Urinary bladder (tissue), 4 donors: ENCODE data around the gene ADM2. TPM values are rescaled to one million over a fixed set of nuclear protein-coding genes. Genes with fewer than 3 reads are reported as not detected.

Source experiments
- DNase-seq: peaks from one replicate; pipeline ENCODE4 v3.0.0-alpha.2; 2015; ENCODE audit errors: extremely low spot score
- H3K27ac ChIP-seq: one replicate; pipeline ENCODE4 v1.5.1; 2013; ENCODE audit warnings: low read depth, mild to moderate bottlenecking, moderate library complexity
- H3K36me3 ChIP-seq: one replicate; pipeline ENCODE4 v1.6.1; 2013; ENCODE audit warnings: mild to moderate bottlenecking, moderate library complexity; ENCODE audit not compliant: insufficient read depth
- H3K4me1 ChIP-seq: one replicate; pipeline ENCODE4 v1.6.1; 2013; ENCODE audit warnings: mild to moderate bottlenecking, moderate library complexity; ENCODE audit not compliant: insufficient read depth
- H3K4me3 ChIP-seq: one replicate; pipeline ENCODE4 v1.5.1; 2013; ENCODE audit warnings: low read depth, low read length
- WGBS: extraction: QIAGEN DNeasy Blood & Tissue Kit; methylation state at CpG from one replicate; pipeline ENCODE4 v1.1.7; 2013; 5-methylcytosine and 5-hydroxymethylcytosine counted together
- polyA plus RNA-seq: library from polyadenylated mRNA; stranded (reverse); fragments of 200-250 nt; gene quantifications from one replicate; pipeline ENCODE4 v1.2.3, GENCODE V29; 2013
- total RNA-seq: library from RNA; depleted of rRNA; stranded (reverse); fragments of >200 nt; gene quantifications from one replicate; pipeline ENCODE4 v1.2.3, GENCODE V29; 2014
- donor health status: healthy with polysubstance abuse.
- donor health status: healthy.

ADM2 gene
- total and polyA plus RNA-seq, 2 donors, result 0.11 to 0.37 TPM

DNA sequence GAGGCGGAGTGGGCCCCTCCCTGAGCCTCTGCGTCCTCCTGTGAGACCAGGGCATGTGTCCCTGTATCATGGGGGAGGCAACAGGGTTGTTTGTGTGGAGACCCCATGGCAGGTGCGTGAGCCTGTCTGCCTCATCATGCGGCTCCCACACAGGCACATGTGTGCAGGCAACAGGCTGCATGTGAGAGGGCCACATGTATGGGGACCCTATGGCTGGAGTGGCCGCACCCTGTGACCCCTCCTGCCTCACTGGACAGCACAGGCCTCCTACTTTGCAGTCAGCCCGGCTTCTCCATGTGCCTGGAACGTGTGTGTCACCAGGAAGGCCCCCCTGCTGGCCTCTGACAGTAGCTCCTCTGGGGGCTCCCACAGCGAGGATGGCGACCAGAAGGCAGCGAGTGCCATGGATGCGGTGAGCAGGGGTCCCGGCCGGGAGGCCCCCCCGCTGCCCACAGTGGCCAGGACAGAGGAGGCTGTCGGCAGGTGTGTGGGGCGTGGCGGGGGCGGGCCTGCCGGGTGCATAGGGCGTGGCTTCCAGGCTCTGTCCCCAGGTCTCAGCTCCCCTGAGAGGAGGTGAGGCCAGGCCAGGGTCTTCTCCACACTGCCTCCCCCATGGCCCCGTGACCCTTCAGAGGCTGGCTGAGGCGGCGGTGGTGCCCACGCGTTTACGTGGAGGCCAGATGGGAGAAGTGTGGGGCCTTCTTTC is 40.6 kb upstream of the ADM2 start:
- Histone ChIP-seq H3K27ac (no peak overlapping the region), H3K4me3 (no peak overlapping the region), H3K4me1 (no peaks in the 10 kb centered on the region), H3K36me3 (peaks cover 8% of the 10 kb centered on the region)
- 91% methylated on average over 26 of the region's 26 CpGs for WGBS
- no peak for DNase-seq

- peaks cover 8% of the 10 kb centered on the region for H3K36me3 ChIP-seq
- H3K27ac ChIP-seq, result no peak overlapping the region
- WGBS, result 90% methylated on average over 17 of the region's 17 CpGs
- H3K4me1 ChIP-seq, result no peaks in the 10 kb centered on the region
- no peak for DNase-seq
- H3K4me3 ChIP-seq, result no peak overlapping the region
Measured at GRCh38 chr22:50441428-50441993, 39.8 kb upstream of the ADM2 start.

DNA sequence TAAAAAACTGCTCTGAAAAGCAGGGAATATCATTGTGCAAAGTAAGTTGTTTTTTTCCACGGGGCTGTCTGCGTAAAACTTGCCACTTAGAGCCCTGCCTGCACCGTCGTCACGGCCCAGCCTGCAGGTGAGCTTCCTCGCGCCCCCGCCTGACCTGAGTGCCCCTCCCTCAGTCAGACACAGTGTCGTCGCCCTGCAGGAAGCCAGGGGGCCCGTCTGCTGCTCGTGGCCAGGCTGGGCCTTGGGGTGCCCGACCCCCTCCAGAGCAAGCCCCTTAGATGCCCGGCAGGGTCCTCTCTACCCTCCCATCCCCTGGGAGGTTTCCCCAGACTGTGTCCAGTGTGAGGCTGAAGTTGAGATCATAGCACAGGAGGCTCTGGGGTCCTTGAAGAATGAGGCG is 38.1 kb upstream of the ADM2 start:
- H3K4me3 ChIP-seq, result no peak overlapping the region
- DNase-seq, result no peak
- WGBS, result 78% methylated on average over 15 of the region's 15 CpGs
- H3K4me1 ChIP-seq, result no peaks in the 10 kb centered on the region
- H3K36me3 ChIP-seq, result peaks cover 3% of the 10 kb centered on the region
- no peak overlapping the region for H3K27ac ChIP-seq

DNA sequence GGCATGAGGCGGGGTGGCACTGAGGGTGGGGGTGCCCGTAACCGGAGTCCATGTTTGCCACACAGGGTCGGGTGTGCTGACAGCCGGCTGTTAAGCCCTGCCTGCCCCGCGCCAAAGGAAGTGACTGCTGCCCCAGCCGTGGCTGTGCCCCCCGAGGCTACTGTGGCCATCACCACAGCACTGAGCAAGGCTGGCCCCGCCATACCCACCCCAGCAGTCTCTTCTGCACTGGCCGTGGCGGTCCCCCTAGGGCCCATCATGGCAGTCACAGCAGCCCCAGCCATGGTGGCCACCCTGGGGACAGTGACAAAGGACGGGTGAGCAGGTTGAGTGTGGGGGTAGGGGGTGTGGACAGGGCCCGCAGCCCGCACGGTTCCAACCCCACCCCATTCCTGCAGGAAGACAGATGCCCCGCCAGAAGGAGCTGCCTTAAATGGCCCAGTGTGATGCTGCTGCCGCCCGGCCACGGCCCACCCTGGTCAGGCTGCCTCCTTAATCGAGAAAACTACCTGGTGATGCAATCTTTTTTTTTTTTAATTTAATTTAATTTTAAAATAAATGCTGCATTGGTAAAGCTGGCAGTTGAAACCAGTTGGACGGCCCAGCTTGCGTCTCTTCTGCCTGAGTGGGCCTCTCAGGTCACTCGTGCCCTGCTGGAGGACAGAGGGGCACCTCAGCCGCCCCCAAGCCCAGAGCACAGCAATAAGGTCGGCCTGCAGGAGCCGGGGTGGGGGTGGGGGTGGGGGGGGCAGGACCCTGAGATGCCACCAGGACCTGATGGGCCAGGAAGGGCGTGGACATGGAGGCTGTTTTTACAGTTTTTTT is 37.3 kb upstream of the ADM2 start:
- H3K36me3 ChIP-seq, result peaks cover 7% of the 10 kb centered on the region
- H3K4me3 ChIP-seq, result no peak overlapping the region
- whole genome bisulfite sequencing, result 73% methylated on average over 28 of the region's 28 CpGs
- DNase-seq, result no peak
- H3K27ac ChIP-seq, result peak overlapping the region; percentile 31
- no peaks in the 10 kb centered on the region for H3K4me1 ChIP-seq

- Histone ChIP-seq H3K27ac (no peak overlapping the region), H3K4me1 (no peaks in the 10 kb centered on the region), H3K36me3 (peaks cover 4% of the 10 kb centered on the region), H3K4me3 (no peak overlapping the region)
- 75% methylated on average over 5 of the region's 5 CpGs for WGBS
- no peak for DNase-seq
Measured at GRCh38 chr22:50444663-50445062, 36.7 kb upstream of the ADM2 start.

GRCh38 chr22:50445071-50445879 is 36.1 kb upstream of the ADM2 start:
- Histone ChIP-seq H3K36me3 (peaks cover 4% of the 10 kb centered on the region), H3K4me3 (no peak overlapping the region), H3K27ac (no peak overlapping the region), H3K4me1 (no peaks in the 10 kb centered on the region)
- 71% methylated on average over 30 of the region's 30 CpGs for WGBS
- DNase-seq, result no peak

GRCh38 chr22:50445880-50446707 is 35.2 kb upstream of the ADM2 start:
- H3K36me3 ChIP-seq, result peaks cover 4% of the 10 kb centered on the region
- H3K4me3 ChIP-seq, result no peak overlapping the region
- 73% methylated on average over 16 of the region's 17 CpGs for WGBS
- no peaks in the 10 kb centered on the region for H3K4me1 ChIP-seq
- DNase-seq, result no peak
- H3K27ac ChIP-seq, result no peak overlapping the region

GRCh38 chr22:50446708-50447575 is 34.4 kb upstream of the ADM2 start:
- Histone ChIP-seq H3K36me3 (peaks cover 4% of the 10 kb centered on the region), H3K4me1 (no peaks in the 10 kb centered on the region)
- 83% methylated on average over 54 of the region's 54 CpGs for WGBS

DNA sequence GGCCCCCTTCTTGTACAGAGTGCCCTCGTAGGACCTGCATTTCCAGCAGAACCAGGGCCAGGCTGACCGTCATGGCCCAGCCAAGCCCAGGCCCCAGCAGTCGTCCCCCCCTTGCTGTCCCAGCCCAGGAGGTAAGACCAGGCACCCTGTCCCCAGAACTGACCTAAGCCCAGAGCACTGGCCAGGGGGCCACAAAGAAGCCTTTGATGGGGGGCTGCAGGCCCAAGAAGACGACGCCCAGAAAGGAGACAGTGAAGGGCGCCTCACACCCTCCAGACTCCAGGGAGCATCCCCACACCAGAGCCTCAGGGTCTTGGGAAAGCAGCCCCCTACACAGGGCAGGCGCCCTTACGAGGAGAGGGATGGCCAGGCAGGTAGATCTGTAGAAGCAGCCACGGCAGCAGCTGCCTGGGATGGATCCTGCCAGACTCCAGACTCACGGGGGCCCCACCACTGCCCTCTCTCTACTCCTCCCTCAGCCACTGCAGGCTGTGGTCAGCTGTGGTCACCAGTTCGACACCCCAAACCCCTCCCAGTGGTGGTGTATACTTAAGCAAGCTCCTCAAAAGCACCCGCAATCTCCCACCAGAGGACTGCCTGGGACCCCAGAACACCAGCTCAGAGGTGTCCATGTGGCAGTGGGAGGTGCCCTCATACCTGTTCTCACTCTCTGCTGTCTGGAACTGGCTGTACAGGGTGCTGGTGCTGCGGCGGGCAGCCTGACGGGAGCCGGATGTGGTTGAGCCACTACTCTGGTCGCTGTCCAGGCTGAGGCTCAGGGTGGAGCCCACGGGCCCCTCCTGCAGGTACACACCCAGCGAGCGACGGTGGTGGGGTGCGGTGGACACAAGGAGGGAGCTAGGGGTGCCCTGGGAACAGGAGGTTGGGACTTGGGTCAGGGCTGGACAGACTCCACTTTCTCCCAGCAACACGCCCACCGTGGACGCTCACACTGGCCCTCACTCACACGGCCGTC is 33.5 kb upstream of the ADM2 start:
- peaks cover 4% of the 10 kb centered on the region for H3K36me3 ChIP-seq
- no peaks in the 10 kb centered on the region for H3K4me1 ChIP-seq
- WGBS, result 87% methylated on average over 27 of the region's 27 CpGs
- H3K27ac ChIP-seq, result no peak overlapping the region
- DNase-seq, result no peak
- no peak overlapping the region for H3K4me3 ChIP-seq

More at GRCh38 chr22:50446708-50447575, 34.4 kb upstream of the ADM2 start:
- H3K27ac ChIP-seq, result no peak overlapping the region
- H3K4me3 ChIP-seq, result no peak overlapping the region
- no peak for DNase-seq

- H3K36me3 ChIP-seq, result peaks cover 17% of the 10 kb centered on the region
- no peak overlapping the region for H3K4me3 ChIP-seq
- H3K4me1 ChIP-seq, result no peaks in the 10 kb centered on the region
- no peak overlapping the region for H3K27ac ChIP-seq
- no peak for DNase-seq
- 88% methylated on average over 5 of the region's 5 CpGs for WGBS
Measured at GRCh38 chr22:50452649-50453048, 28.7 kb upstream of the ADM2 start.

- Histone ChIP-seq H3K36me3 (peaks cover 14% of the 10 kb centered on the region), H3K4me1 (no peaks in the 10 kb centered on the region), H3K4me3 (no peak overlapping the region), H3K27ac (no peak overlapping the region)
- no peak for DNase-seq
- WGBS, result 94% methylated on average over 27 of the region's 27 CpGs
Measured at GRCh38 chr22:50454556-50455075, 26.7 kb upstream of the ADM2 start.
